Astrocyte of the spinal cord (primary cell): ENCODE data around the gene BRD3OS.

Experiments
- DNase-seq: peaks from one replicate; pipeline ENCODE4 v3.0.0; 2011; ENCODE audit warnings: low read depth, low spot score
- H3K4me3 ChIP-seq: 2 replicates; pipeline ENCODE4 v1.5.1; 2011; ENCODE audit warnings: low read depth, mild to moderate bottlenecking, low read length, moderate library complexity
- CTCF ChIP-seq: IDR thresholded peaks from 2 replicates; pipeline ENCODE4 v1.5.1; 2012; ENCODE audit warnings: low read depth, mild to moderate bottlenecking, low read length, inconsistent platforms
- in situ Hi-C: cut with HindIII; loops from 2 replicates; pipeline ENCODE4 v1.10.0; 2017; ENCODE audit warnings: low sequenced_read_pairs

Gene BRD3OS

GRCh38 chr9:134076644-134077043 is 51.4 kb downstream of the BRD3OS start:
- no peak overlapping the region for H3K4me3 ChIP-seq
- TF ChIP-seq CTCF: no peak
- DNase-seq: no peak
- in situ Hi-C loops: no loop called here
